K562 (cell line): ENCODE data around the gene HNF1B. TPM values are rescaled to one million over a fixed set of nuclear protein-coding genes. Genes with fewer than 3 reads are reported as not detected.

ENCODE experiments used
- ATAC-seq: fragments of 200-7000 bp; cut with Tn5 transposase; 3 replicates; pipeline ENCODE4 v1.9.1; 2020; ENCODE audit warnings: moderate library complexity
- BruUV-seq: library from RNA; stranded (reverse); fragments of 400-500 nt; replicated peaks from 2 replicates; lab custom pipeline; 2021; lab: Mats Ljungman, UMichigan
- CTCF ChIA-PET: fragments of 300-600 bp; formaldehyde crosslinking; extraction: SDS; loops from one replicate; lab custom pipeline; 2021; ENCODE audit warnings: low intra/inter-chr PET ratio; lab: Yijun Ruan, JAX
- POLR2A ChIA-PET: fragments of 300-600, 350-650 bp; sonication (Branson Sonifier 250); formaldehyde crosslinking; extraction: SDS; loops from one replicate; lab custom pipeline; 2021; ENCODE audit warnings: antibody characterized with exemption, inconsistent platforms; lab: Yijun Ruan, JAX
- DNase-seq, 4 experiments: peaks; one replicate each; pipeline versions ENCODE4 v3.0.0 to v3.0.0-alpha.2; 2011 to 2018; ENCODE audit warnings: low spot score in 3 of 4, mixed read lengths in 3 of 4; ENCODE audit errors: extremely low read depth in 1 of 4
- FAIRE-seq: peaks from 2 replicates; lab custom pipeline; 2011; peaks lifted over from hg19 to GRCh38; lab: Jason Lieb, UNC
- H2AFZ ChIP-seq: 2 replicates; pipeline ENCODE4 v1.6.0; 2011; ENCODE audit warnings: low read depth, low read length, control low read depth, inconsistent platforms
- H3K27ac ChIP-seq: fragments of 200-600 bp; 3 replicates; pipeline ENCODE4 v1.8.0; 2011; ENCODE audit warnings: low read depth, mild to moderate bottlenecking, control low read depth, inconsistent platforms, low read length, moderate library complexity, mixed read lengths; ENCODE audit errors: extremely low read depth
- H3K27me3 ChIP-seq, 2 experiments: fragments of 300-600 bp in 1 of 2; 2 replicates in 1 of 2; 3 replicates in 1 of 2; pipeline versions ENCODE4 v1.6.0 to v1.8.0; 2011; ENCODE audit warnings: inconsistent platforms in 2 of 2, low read length in 2 of 2, mild to moderate bottlenecking in 1 of 2, mixed read lengths in 1 of 2, moderate library complexity in 1 of 2; ENCODE audit not compliant: control insufficient read depth in 2 of 2, insufficient read depth in 2 of 2
- H3K36me3 ChIP-seq: fragments of 300-600 bp; 3 replicates; pipeline ENCODE4 v1.8.0; 2011; ENCODE audit warnings: mild to moderate bottlenecking, low read length, inconsistent platforms; ENCODE audit not compliant: control insufficient read depth, insufficient read depth
- H3K4me1 ChIP-seq, 2 experiments: fragments of 200-600 bp in 1 of 2; replicated peaks in 1 of 2; 2 replicates in 1 of 2; 3 replicates in 1 of 2; pipeline versions ENCODE4 v1.5.1 to v1.8.0; 2011; ENCODE audit warnings: inconsistent platforms in 2 of 2, low read length in 2 of 2, mild to moderate bottlenecking in 1 of 2, mixed read lengths in 1 of 2, moderate library complexity in 1 of 2; ENCODE audit not compliant: control insufficient read depth in 2 of 2, insufficient read depth in 2 of 2
- H3K4me2 ChIP-seq: 2 replicates; pipeline ENCODE4 v1.6.1; 2011; ENCODE audit warnings: low read length, control low read depth, inconsistent platforms, mixed read lengths; ENCODE audit not compliant: insufficient read depth
- H3K4me3 ChIP-seq: fragments of 200-600 bp; sonication (generic), shearing (Covaris generic); 2 replicates; pipeline ENCODE4 v1.5.1; 2016; ENCODE audit warnings: control low read depth, inconsistent platforms
- H3K79me2 ChIP-seq: fragments of 200-600 bp; 3 replicates; pipeline ENCODE4 v1.8.0; 2011; ENCODE audit warnings: low read length, inconsistent platforms; ENCODE audit not compliant: control insufficient read depth, insufficient read depth
- H3K9ac ChIP-seq, 2 experiments: 2 replicates each; pipeline versions ENCODE4 v1.6.0 to v1.6.1; 2011; ENCODE audit warnings: low read depth in 2 of 2, low read length in 2 of 2, control low read depth in 1 of 2, inconsistent platforms in 1 of 2, mild to moderate bottlenecking in 1 of 2, mixed read lengths in 1 of 2; ENCODE audit not compliant: insufficient read depth in 1 of 2
- H3K9me1 ChIP-seq: one replicate; pipeline ENCODE4 v1.6.0; 2011; ENCODE audit warnings: inconsistent platforms, mild to moderate bottlenecking, low read length, moderate library complexity; ENCODE audit not compliant: control insufficient read depth, insufficient read depth
- H3K9me3 ChIP-seq: replicated peaks from 2 replicates; pipeline ENCODE4 v1.5.1; 2011; ENCODE audit warnings: low read depth, low read length, inconsistent platforms; ENCODE audit not compliant: control insufficient read depth, insufficient read depth
- H4K20me1 ChIP-seq: replicated peaks from 2 replicates; pipeline ENCODE4 v1.6.1; 2011; ENCODE audit warnings: low read length, inconsistent platforms, mixed read lengths; ENCODE audit not compliant: control insufficient read depth, insufficient read depth
- ELF2 ChIP-seq: fragments of 250-450 bp; sonication (Bioruptor Pico); IDR thresholded peaks from 2 replicates; pipeline ENCODE4 v1.5.0; 2021; ENCODE audit warnings: mild to moderate bottlenecking
- ETV6 ChIP-seq, 3 experiments: fragments of 150-350 bp in 1 of 3; sonication (generic) in 1 of 3; formaldehyde crosslinking in 1 of 3; IDR thresholded peaks; 2 replicates each; pipeline versions ENCODE4 v1.6.1 to v1.8.0; 2014 to 2022; ENCODE audit warnings: borderline replicate concordance in 2 of 3, low read depth in 2 of 3, antibody characterized with exemption in 1 of 3, low read length in 1 of 3, mild to moderate bottlenecking in 1 of 3, missing genetic modification reagents in 1 of 3
- FOXO4 ChIP-seq: fragments of 450-650 bp; formaldehyde crosslinking; IDR thresholded peaks from 2 replicates; pipeline ENCODE4 v1.4.0; 2020; ENCODE audit warnings: mild to moderate bottlenecking, moderate library complexity
- HOXB6 ChIP-seq: fragments of 250-450 bp; sonication (Bioruptor Pico); IDR thresholded peaks from 2 replicates; pipeline ENCODE4 v1.5.1; 2022; ENCODE audit warnings: mild to moderate bottlenecking, borderline replicate concordance
- MEIS2 ChIP-seq: fragments of 450-650 bp; IDR thresholded peaks from 2 replicates; pipeline ENCODE4 v1.6.1; 2014; ENCODE audit warnings: mild to moderate bottlenecking; ENCODE audit not compliant: partially characterized antibody
- MNT ChIP-seq, 2 experiments: fragments of 450-650 bp; conservative IDR thresholded peaks; 2 replicates each; pipeline ENCODE4 v1.6.1; 2017; ENCODE audit warnings: mild to moderate bottlenecking in 2 of 2, moderate library complexity in 2 of 2
- NR2C2 ChIP-seq, 2 experiments: fragments of 200-800 bp in 1 of 2; sonication (Bioruptor generic) in 1 of 2; sonication (generic) in 1 of 2; formaldehyde crosslinking in 1 of 2; IDR thresholded peaks; 2 replicates each; pipeline versions ENCODE4 v1.6.1 to v1.8.0; 2016 to 2022; ENCODE audit warnings: mild to moderate bottlenecking in 1 of 2, missing compliant biosample characterization in 1 of 2, missing genetic modification characterization in 1 of 2, missing genetic modification reagents in 1 of 2
- NRF1 ChIP-seq, 2 experiments: fragments of 450-650 bp; IDR thresholded peaks in 1 of 2; conservative IDR thresholded peaks in 1 of 2; 2 replicates each; pipeline ENCODE4 v1.6.1; 2014; ENCODE audit warnings: mild to moderate bottlenecking in 2 of 2
- SMAD2 ChIP-seq: fragments of 150-350 bp; IDR thresholded peaks from 2 replicates; pipeline ENCODE4 v1.6.1; 2014; ENCODE audit warnings: low read depth, mild to moderate bottlenecking, low read length
- TRIM24 ChIP-seq, 2 experiments: fragments of 450-650 bp; IDR thresholded peaks; 2 replicates each; pipeline ENCODE4 v1.6.1; 2016
- ZNF232 ChIP-seq: sonication (generic); formaldehyde crosslinking; IDR thresholded peaks from 2 replicates; pipeline ENCODE4 v1.8.0; 2022; ENCODE audit warnings: mild to moderate bottlenecking, missing genetic modification reagents
- ZNF830 ChIP-seq: fragments of 250-450 bp; sonication (Bioruptor Pico); IDR thresholded peaks from 2 replicates; pipeline ENCODE4 v1.5.0; 2021; ENCODE audit warnings: mild to moderate bottlenecking
- WGBS: fragments of 100-300 bp; shearing (Covaris generic); methylation state at CpG from one replicate; pipeline ENCODE4 v1.1.6; 2016; ENCODE audit warnings: low coverage, mixed read lengths; ENCODE audit not compliant: insufficient coverage; ENCODE audit errors: missing lambda C conversion rate; 5-methylcytosine and 5-hydroxymethylcytosine counted together
- in situ Hi-C: fragments of 300-500 bp; cut with MboI; formaldehyde crosslinking; loops from 4 replicates; pipeline ENCODE4 v1.15.0; 2018; ENCODE audit warnings: inconsistent platforms, mixed read lengths
- intact Hi-C: fragments of 100-400 bp; cut with micrococcal nuclease; formaldehyde crosslinking; loops from 2 replicates; pipeline ENCODE4 v1.14.2; 2022
- polyA plus RNA-seq, 8 experiments: library from polyadenylated mRNA; depleted of rRNA in 4 of 8; stranded (reverse) in 5 of 8; unstranded in 3 of 8; fragments of >200 nt; fragmentation: Nextera tagmentation in 2 of 8; fragmentation: Illumina TruSeq in 1 of 8; extraction: Ambion mirVana in 2 of 8; extraction: Trizol in 1 of 8; gene quantifications; 2 replicates each; pipeline versions ENCODE4 v1.2.1 to v1.2.3, GENCODE V29; 2011 to 2014; ENCODE audit warnings: inconsistent platforms in 1 of 8, missing spikeins in 1 of 8
- total RNA-seq, 7 experiments: library from RNA; depleted of rRNA in 6 of 7; stranded (reverse); fragments of >200 nt in 6 of 7; fragmentation: Illumina TruSeq in 2 of 7; extraction: Trizol in 2 of 7; gene quantifications; 2 replicates each; pipeline versions ENCODE4 v1.2.1 to v1.2.3, GENCODE V29; 2011 to 2021; ENCODE audit warnings: low replicate concordance in 1 of 7
- TF ChIP-seq, protein P1 (sequence below): sonication (generic); formaldehyde crosslinking; IDR thresholded peaks from 2 replicates; pipeline ENCODE4 v1.8.0; 2022; ENCODE audit warnings: mild to moderate bottlenecking, missing genetic modification reagents

HNF1B gene
- total and polyA plus RNA-seq, 9 of the 15 experiments (the other 6 are each of a cell fraction or from before 2014, with no cell fraction given) = not detected

- FAIRE-seq = no peak
- in situ Hi-C loops = no loop called here
- no peaks in the 10 kb centered on the region for H4K20me1 ChIP-seq
- H3K9me3 ChIP-seq = no peaks in the 10 kb centered on the region
- peaks cover 17 to 52% of the 10 kb centered on the region in 2 experiments for H3K27me3 ChIP-seq
- H3K9me1 ChIP-seq = no peaks in the 10 kb centered on the region
- H3K4me1 ChIP-seq = no peaks in the 10 kb centered on the region
- no peak overlapping the region for H3K4me3 ChIP-seq
- H3K27ac ChIP-seq = no peak overlapping the region
- WGBS = 8% methylated on average over 3 of the region's 3 CpGs
- no peaks in the 10 kb centered on the region for H3K79me2 ChIP-seq
- intact Hi-C loops = no loop called here
- H3K4me2 ChIP-seq = no peak overlapping the region
- no peak overlapping the region for H3K9ac ChIP-seq
- no peak for ATAC-seq
- no peak for DNase-seq
- ChIA-PET CTCF (no interaction called here), POLR2A (interaction anchor here (1.0 kb wide), 1 partner anchor 9 kb away, joined by 3 read pairs; no protein-coding TSS in a partner anchor)
- no peaks in the 10 kb centered on the region for H3K36me3 ChIP-seq
- BruUV-seq = no TSS peak
- H2AFZ ChIP-seq = no peak overlapping the region
- no peak for TF ChIP-seq MNT (conservative IDR thresholded peaks at IDR 0.05)
- no peak for TF ChIP-seq SMAD2
- TF ChIP-seq, protein P1, sequence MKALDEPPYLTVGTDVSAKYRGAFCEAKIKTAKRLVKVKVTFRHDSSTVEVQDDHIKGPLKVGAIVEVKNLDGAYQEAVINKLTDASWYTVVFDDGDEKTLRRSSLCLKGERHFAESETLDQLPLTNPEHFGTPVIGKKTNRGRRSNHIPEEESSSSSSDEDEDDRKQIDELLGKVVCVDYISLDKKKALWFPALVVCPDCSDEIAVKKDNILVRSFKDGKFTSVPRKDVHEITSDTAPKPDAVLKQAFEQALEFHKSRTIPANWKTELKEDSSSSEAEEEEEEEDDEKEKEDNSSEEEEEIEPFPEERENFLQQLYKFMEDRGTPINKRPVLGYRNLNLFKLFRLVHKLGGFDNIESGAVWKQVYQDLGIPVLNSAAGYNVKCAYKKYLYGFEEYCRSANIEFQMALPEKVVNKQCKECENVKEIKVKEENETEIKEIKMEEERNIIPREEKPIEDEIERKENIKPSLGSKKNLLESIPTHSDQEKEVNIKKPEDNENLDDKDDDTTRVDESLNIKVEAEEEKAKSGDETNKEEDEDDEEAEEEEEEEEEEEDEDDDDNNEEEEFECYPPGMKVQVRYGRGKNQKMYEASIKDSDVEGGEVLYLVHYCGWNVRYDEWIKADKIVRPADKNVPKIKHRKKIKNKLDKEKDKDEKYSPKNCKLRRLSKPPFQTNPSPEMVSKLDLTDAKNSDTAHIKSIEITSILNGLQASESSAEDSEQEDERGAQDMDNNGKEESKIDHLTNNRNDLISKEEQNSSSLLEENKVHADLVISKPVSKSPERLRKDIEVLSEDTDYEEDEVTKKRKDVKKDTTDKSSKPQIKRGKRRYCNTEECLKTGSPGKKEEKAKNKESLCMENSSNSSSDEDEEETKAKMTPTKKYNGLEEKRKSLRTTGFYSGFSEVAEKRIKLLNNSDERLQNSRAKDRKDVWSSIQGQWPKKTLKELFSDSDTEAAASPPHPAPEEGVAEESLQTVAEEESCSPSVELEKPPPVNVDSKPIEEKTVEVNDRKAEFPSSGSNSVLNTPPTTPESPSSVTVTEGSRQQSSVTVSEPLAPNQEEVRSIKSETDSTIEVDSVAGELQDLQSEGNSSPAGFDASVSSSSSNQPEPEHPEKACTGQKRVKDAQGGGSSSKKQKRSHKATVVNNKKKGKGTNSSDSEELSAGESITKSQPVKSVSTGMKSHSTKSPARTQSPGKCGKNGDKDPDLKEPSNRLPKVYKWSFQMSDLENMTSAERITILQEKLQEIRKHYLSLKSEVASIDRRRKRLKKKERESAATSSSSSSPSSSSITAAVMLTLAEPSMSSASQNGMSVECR (CRISPR knock-in tag) = no peak
- no peak for TF ChIP-seq ZNF232 (CRISPR knock-in tag)
- TF ChIP-seq ETV6 (IDR thresholded peaks at IDR 0.05; ENCODE audit: borderline replicate concordance in 1 of 2, low read depth in 2 of 2, low read length in 1 of 2) = no peak
- TF ChIP-seq ETV6 (CRISPR knock-in tag; IDR thresholded peaks at IDR 0.05; ENCODE audit: borderline replicate concordance) = no peak
- peak in 1 of 2 experiments; percentile 51; a peak in 1 of 4 replicates for TF ChIP-seq TRIM24 (IDR thresholded peaks at IDR 0.05)
- no peak for TF ChIP-seq HOXB6
- TF ChIP-seq NR2C2 (CRISPR knock-in tag; IDR thresholded peaks at IDR 0.05) = no peak
- peak; percentile 16; the same call in 1 of the 2 replicates for TF ChIP-seq NR2C2 (tag; IDR thresholded peaks at IDR 0.05)
- TF ChIP-seq ELF2 = no peak
- TF ChIP-seq MEIS2 = no peak
- no peak for TF ChIP-seq FOXO4 (CRISPR knock-in tag)
- TF ChIP-seq ZNF830 (CRISPR knock-in tag) = no peak
- no peak for TF ChIP-seq NRF1 (conservative IDR thresholded peaks at IDR 0.05 in 1 of 2, IDR thresholded peaks at IDR 0.05 in 1 of 2)
These were observed 27.1 kb downstream of the HNF1B start for GRCh38 chr17:37717627-37718323.
